Ascending aorta (tissue), 2 donors: ENCODE results near the gene TSPAN11. TPM values are rescaled to one million over a fixed set of nuclear protein-coding genes. Genes with fewer than 3 reads are reported as not detected.

Experiments
- DNase-seq, 2 donors: peaks; one replicate each; pipeline ENCODE4 v3.0.0-alpha.2; 2019; ENCODE audit warnings: low spot score in 2 of 2
- H3K27ac ChIP-seq, 2 donors: fragments of 200-600 bp; sonication (generic); one replicate each; pipeline ENCODE4 v1.5.1; 2016 to 2017; ENCODE audit warnings: mild to moderate bottlenecking in 1 of 2
- H3K27me3 ChIP-seq: fragments of 200-600 bp; sonication (generic); one replicate; pipeline ENCODE4 v1.5.1; 2017
- H3K36me3 ChIP-seq, 2 donors: fragments of 200-600 bp; sonication (generic); one replicate each; pipeline ENCODE4 v1.5.1; 2016
- H3K4me1 ChIP-seq, 2 donors: fragments of 200-600 bp; sonication (generic); one replicate each; pipeline ENCODE4 v1.5.1; 2016 to 2017; ENCODE audit warnings: mild to moderate bottlenecking in 1 of 2
- H3K4me3 ChIP-seq, 2 donors: fragments of 200-600 bp; sonication (generic); one replicate each; pipeline ENCODE4 v1.5.1; 2016 to 2017; ENCODE audit warnings: mild to moderate bottlenecking in 1 of 2
- H3K9me3 ChIP-seq, 2 donors: fragments of 200-600 bp; sonication (generic); one replicate each; pipeline ENCODE4 v1.5.1; 2016
- CTCF ChIP-seq, 3 experiments: fragments of 200-600 bp in 2 of 3; fragments of 450-650 bp in 1 of 3; sonication (generic) in 2 of 3; IDR thresholded peaks; one replicate each; pipeline ENCODE4 v1.5.1; 2016 to 2019; ENCODE audit warnings: antibody characterized with exemption in 3 of 3, mild to moderate bottlenecking in 1 of 3, moderate library complexity in 1 of 3
- intact Hi-C: fragments of 100-400 bp; cut with DNase I; formaldehyde crosslinking; loops from one replicate; pipeline ENCODE4 v1.15.1; 2023
- total RNA-seq: library from RNA; depleted of rRNA; stranded (reverse); fragments of >200 nt; gene quantifications from one replicate; pipeline ENCODE4 v1.1.0, GENCODE V29; 2016

Gene TSPAN11
- total RNA-seq, 1 donor from 2014 or later: 5.2 TPM

GRCh38 chr12:31029916-31030562 is 103.5 kb downstream of the TSPAN11 start:
- peak in 1 of 2 donors; percentile 33 for DNase-seq
- H3K4me1 ChIP-seq: no peaks in the 10 kb centered on the region
- no peaks in the 10 kb centered on the region for H3K36me3 ChIP-seq
- no peaks in the 10 kb centered on the region for H3K9me3 ChIP-seq
- no peak for TF ChIP-seq CTCF (IDR thresholded peaks at IDR 0.05)
- H3K27me3 ChIP-seq: no peaks in the 10 kb centered on the region
- no peak overlapping the region for H3K27ac ChIP-seq
- intact Hi-C loops: no loop called here
- H3K4me3 ChIP-seq: no peak overlapping the region

DNA sequence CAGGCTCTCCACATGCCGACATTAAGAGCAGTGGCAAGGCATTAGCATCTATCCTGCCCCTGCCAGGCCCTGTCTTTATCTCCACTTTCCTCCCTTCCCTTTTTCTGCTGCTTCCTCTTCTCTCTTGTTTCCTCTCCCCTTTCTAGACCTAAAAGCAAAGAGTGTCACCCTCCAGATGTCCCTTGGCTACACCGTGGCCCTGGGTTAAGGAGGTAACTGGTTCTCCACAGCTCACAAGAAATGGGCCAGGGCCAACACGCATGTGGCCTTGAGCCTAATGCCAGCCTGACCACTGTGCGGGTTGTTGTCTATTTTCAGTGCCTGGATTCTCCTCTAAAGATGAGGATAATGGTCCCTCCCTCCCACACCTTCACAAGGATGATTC is 105.4 kb downstream of the TSPAN11 start:
- H3K9me3 ChIP-seq: no peaks in the 10 kb centered on the region

GRCh38 chr12:31033146-31033545 is 106.6 kb downstream of the TSPAN11 start:
- Histone ChIP-seq H3K27ac (no peak overlapping the region), H3K9me3 (no peaks in the 10 kb centered on the region), H3K36me3 (no peaks in the 10 kb centered on the region), H3K4me3 (no peak overlapping the region), H3K27me3 (no peaks in the 10 kb centered on the region), H3K4me1 (no peaks in the 10 kb centered on the region)
- TF ChIP-seq CTCF (IDR thresholded peaks at IDR 0.05): no peak
- DNase-seq: no peak
- intact Hi-C loops: no loop called here

More for the DNA sequence above, 105.4 kb downstream of the TSPAN11 start:
- intact Hi-C loops: no loop called here
- no peaks in the 10 kb centered on the region for H3K27me3 ChIP-seq
- H3K36me3 ChIP-seq: no peaks in the 10 kb centered on the region
- no peaks in the 10 kb centered on the region for H3K4me1 ChIP-seq
- no peak overlapping the region for H3K4me3 ChIP-seq
- DNase-seq: no peak
- TF ChIP-seq CTCF (IDR thresholded peaks at IDR 0.05): no peak
- no peak overlapping the region for H3K27ac ChIP-seq

DNA sequence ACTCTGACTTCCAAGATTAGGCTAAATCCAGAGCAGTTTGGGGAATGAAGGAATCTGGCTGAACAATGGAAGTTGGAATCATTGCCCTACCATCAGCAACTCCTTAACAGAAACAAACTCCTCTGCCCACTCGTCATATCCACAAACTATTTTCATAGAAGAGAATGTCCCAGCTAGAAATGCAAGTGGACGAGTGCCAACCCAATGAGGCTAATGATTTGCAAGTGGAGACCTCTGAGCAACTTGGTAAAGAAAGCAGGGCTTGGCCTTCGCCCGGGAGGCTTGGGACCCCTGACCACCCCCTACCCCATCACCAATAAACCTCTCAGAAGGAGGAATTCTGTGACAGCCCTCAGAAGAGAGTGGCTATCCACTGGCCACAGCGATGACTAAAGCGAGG is 107.1 kb downstream of the TSPAN11 start:
- H3K4me1 ChIP-seq: no peaks in the 10 kb centered on the region
- H3K9me3 ChIP-seq: no peaks in the 10 kb centered on the region
- no peaks in the 10 kb centered on the region for H3K27me3 ChIP-seq
- no peak overlapping the region for H3K27ac ChIP-seq
- H3K36me3 ChIP-seq: no peaks in the 10 kb centered on the region
- no peak for DNase-seq
- intact Hi-C loops: no loop called here
- no peak for TF ChIP-seq CTCF (IDR thresholded peaks at IDR 0.05)
- no peak overlapping the region for H3K4me3 ChIP-seq

GRCh38 chr12:31034372-31034771 is 107.8 kb downstream of the TSPAN11 start:
- no peak for TF ChIP-seq CTCF (IDR thresholded peaks at IDR 0.05)
- H3K27me3 ChIP-seq: no peaks in the 10 kb centered on the region
- H3K9me3 ChIP-seq: no peaks in the 10 kb centered on the region
- intact Hi-C loops: no loop called here
- no peak overlapping the region for H3K4me3 ChIP-seq
- no peak overlapping the region for H3K27ac ChIP-seq
- no peaks in the 10 kb centered on the region for H3K36me3 ChIP-seq
- no peak for DNase-seq
- no peaks in the 10 kb centered on the region for H3K4me1 ChIP-seq

DNA sequence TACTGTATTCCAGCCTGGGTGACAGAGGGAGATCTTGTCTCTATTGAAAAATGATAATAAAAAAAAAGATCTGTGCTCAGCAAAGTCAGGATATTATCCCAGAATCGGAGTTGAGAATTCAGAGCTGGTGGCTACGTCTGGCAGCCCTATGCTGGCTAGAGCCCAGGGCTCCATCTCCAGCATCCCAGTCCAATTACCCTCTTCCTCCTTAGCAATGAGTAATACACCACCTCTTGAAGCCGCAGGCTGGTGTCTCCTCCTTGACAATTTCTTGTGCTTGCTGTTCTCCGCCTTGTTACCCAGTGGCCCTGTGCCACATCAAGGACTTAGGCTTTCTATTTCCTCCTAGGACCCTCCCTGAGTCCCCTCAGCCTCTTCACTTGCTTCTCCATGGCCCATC is 108.7 kb downstream of the TSPAN11 start:
- intact Hi-C loops: no loop called here
- Histone ChIP-seq H3K27ac (no peak overlapping the region), H3K36me3 (no peaks in the 10 kb centered on the region), H3K4me1 (no peaks in the 10 kb centered on the region), H3K4me3 (no peak overlapping the region), H3K9me3 (no peaks in the 10 kb centered on the region), H3K27me3 (no peaks in the 10 kb centered on the region)
- no peak for TF ChIP-seq CTCF (IDR thresholded peaks at IDR 0.05)
- DNase-seq: no peak
